HG03378 (cell line): Measurements from ENCODE around the gene INCA1.

Experiments used
- ATAC-seq: cut with Tn5 transposase; IDR thresholded peaks from one replicate; pipeline ENCODE4 v1.9.1; 2021; ENCODE audit warnings: mild to moderate bottlenecking, moderate library complexity; ENCODE audit not compliant: unreplicated experiment

INCA1 gene

DNA sequence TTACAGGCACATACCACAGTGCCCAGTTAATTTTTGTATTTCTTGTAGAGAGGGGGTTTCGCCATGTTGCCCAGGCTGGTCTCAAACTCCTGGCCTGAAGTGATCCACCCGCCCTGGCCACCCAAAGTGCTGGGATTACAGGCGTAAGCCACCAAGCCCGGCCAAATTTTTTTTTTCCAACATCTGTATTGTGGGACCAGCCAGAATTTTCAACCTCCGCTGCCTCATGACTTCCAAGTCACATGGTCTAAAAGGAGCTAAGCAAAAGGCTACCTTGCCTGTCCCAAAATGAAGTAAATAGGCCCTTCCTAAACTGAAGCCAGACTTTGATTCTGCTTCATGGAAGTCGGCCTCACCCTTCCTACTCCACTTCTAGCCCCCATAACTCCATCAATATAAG is 25.5 kb downstream of the INCA1 start:
- no peak for ATAC-seq

GRCh38 chr17:4970273-4970672 is 27.0 kb downstream of the INCA1 start:
- no peak for ATAC-seq

DNA sequence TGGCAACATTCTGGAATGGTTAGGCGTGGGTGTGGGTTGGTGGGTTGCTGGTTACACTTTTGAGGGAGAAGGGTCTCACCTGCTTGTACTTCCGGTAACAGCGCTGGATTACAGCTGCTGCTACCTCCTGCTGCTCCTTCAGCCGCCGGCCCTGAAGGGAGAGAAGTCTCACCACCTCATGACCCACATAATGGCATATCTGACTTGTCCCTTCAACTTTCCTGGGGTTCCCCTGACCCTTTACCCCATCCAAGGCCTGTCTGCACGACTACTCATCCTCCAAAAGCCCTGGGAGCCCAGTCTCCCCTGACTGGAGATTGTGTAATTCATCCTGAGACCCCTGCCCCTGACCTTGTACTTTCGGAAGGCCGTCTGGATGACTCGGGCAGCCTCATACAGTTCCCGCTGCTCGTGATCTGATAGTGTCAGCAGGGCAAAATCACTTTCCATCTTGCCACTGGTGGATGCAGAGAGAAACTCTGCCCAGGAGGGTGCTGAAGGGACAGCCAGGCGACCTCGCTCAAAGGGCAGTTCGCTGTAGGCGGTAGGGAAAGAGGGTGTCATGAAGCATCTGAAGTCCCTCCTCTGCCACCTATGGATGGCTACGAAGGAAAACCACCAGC is 27.7 kb downstream of the INCA1 start:
- no peak for ATAC-seq

DNA sequence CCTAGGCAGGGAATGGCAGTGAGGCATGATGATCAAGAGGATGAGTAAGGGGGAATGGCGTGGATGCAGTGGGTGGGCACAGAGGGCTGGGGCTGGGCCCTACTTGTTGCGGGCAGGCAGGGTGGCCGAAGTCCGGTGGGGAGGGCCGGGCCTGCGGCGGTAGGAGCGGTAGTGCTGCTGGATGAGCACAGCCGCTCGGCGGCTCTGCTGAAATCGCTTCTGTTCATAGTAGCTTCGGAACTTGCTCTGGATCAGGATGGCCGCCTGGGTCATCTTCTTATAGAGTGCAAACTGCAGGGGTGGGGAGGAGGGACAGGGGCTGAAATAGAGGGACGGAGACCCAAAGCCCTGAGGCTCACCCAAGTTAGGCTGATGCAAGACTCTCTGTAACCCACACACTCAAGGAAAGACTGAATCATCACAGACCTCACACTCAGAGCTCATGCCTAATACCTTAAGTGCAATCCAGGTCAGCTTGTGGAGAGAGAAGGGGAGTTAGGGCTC is 28.2 kb downstream of the INCA1 start:
- no peak for ATAC-seq

- ATAC-seq: no peak
These were observed 28.8 kb downstream of the INCA1 start for GRCh38 chr17:4968486-4969046.

DNA sequence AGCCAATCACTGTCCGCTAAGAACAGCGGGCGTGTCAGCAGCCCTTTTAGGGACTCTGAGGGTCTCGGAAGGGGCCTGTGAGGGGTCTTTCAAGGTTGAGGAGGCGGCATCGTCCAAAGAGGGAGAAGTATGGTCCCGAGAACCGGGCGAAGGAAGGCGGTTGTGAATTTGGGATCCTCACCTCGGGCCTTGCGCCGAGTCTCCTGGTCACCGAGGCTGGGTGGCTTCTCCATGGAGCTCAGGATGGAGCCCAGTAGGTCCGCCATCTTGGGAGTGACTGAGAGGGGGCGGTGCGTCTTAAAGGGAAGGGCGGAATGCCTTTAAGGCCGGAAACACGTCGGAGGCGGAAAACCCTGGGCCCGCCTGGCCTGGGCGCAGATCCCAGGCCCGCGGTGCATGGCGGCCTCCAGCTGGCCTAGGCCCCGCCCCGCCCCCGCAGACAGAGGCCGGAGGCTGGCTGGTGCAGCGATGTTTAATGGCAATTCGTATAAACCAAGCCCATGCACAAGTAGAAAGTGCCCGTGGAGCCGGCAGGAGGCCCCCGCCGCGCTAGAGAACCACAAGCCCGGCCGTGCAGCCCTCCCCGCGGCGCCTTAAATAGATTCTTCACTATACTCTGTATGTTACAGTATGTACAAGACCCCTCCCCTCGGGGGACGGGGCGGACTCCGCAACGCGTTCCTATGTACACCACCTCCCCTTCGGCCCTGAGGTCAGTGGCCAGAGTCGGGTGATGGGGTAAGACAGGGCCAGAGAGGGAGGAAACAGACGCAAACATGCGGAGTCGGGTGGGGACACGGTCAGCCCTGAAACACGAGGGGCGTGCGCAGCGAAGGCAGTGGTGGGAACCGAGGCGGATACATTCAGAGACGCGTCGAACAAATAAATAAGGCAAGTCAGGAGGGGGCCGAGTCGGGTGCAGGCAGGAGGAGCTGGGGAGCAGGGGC is 29.5 kb downstream of the INCA1 start, which contains the start of gene SPAG7:
Gene SPAG7 (minus strand): TSS at position 279 of the 947 bp plus-strand sequence. CDS start 13 bp downstream, at position 266.
- ATAC-seq: peak; percentile 54

DNA sequence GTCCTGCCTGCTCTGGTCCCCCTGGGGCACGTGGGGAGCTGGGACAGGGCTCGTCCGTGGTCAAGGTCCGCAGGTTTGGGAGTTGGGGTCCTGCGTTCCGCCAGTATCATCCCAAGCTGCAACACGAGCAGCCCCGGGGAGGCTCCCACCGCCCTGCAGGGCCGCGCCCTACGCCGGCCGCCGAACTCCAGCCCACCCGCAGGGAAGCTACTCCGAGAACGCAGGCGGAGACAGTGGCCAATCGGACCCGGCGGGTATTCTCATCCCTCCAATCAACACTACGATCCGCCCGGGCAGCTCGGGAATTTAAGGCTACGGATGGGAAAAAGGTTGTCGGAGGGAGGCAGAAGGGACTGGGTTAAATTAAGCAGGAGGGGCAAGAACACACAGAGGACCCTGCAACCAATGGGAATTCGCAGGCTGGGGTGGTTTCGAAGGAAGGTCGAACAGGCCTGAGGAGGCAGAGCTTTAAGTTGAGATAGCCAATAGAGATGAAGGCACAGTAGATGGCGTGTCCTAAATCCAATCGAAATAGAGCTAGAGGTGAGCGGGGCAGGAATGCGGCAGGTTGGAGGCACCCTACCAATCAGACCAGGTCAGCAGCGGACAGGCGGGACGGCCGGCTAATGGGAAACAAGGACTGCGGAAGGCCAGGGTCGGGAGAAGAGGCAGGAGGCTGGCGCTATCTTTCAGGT is 30.3 kb downstream of the INCA1 start:
- ATAC-seq: peak; percentile 78

DNA sequence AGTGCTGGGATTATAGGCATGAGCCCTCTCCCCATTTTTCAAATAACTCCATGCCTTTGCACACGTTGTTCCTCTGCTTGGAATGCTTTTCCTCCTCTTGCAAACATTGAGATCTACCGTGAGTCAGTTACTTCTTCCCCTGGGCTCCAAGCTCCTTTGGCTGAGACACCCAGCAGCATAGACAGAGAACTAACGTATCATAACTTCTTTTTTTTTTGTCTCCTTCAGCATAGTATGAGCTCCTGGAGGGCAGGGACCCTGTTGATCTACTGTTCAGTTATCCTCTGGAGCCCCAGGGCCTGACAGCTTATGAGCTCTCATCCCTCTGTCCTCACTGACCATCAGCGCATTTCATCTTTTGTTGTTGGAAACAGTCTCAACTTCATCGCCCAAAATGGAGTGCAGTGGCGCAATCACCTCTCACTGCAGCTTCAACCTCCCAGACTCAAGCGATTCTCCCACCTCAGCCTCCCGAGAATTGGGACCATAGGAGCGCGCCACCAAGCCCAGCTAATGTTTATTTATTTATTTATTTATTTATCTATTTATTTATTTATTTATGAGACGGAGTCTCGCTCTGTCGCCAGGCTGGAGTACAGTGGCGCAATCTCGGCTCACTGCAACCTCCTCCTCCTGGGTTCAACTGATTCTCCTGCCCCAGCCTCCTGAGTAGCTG is 31.9 kb downstream of the INCA1 start:
- no peak for ATAC-seq

GRCh38 chr17:4960279-4960922 is 36.9 kb downstream of the INCA1 start:
- ATAC-seq: no peak

DNA sequence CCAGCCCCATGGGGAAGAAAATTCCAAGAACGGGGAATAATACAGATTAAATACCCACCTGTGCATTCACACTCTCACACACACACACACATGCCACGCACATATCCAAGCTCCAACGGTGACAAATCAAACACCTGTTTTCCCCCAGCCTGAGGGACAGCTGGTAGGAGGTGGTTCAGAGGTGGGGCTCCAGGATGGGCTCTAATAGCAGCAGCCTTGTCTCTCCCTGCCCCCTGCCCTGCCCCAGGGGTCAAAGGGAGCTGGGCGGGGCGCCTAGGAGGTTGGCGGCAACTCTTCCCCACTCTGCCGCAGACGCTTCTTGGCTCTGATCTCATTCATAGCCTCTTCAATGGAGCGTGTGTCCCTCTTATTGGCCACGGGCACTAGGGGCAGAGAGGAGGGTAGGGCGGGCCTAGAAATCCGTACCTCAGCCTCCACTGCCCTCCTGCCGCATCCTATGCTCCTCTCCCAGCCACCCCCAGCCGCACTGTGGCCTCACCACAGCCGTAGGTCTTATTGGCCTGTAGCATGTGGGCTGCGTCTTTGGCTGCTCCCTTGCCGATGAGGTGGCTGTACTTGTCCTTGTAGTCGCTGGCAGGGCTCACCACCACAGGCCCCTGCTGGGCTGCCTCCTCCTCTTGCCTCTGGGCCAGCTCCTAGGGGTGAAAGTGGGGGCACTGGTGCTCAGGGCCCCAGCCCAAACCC is 37.9 kb downstream of the INCA1 start:
- ATAC-seq: no peak

GRCh38 chr17:4958102-4958501 is 39.2 kb downstream of the INCA1 start:
- ATAC-seq: no peak

DNA sequence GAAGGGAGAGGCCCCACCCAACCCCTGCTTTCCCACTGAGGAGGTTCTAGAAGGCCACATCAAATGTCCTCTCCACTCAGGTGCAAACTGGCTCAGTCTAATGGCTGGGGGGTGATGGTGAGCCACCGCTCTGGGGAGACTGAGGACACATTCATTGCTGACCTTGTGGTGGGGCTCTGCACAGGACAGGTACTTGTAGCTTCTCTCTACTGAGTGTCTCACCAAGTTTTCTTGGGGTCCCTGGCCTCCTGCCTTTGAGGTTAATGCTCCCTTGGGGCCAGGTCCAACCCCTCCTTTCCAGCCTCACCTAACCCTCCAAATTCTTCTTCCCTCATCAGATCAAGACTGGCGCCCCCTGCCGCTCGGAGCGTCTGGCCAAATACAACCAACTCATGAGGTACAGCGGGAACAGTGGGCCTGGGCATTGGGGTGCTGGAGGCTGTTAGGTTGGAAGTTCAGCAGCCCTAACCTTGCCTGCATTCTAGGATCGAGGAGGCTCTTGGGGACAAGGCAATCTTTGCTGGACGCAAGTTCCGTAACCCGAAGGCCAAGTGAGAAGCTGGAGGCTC is 40.7 kb downstream of the INCA1 start:
- no peak for ATAC-seq

DNA sequence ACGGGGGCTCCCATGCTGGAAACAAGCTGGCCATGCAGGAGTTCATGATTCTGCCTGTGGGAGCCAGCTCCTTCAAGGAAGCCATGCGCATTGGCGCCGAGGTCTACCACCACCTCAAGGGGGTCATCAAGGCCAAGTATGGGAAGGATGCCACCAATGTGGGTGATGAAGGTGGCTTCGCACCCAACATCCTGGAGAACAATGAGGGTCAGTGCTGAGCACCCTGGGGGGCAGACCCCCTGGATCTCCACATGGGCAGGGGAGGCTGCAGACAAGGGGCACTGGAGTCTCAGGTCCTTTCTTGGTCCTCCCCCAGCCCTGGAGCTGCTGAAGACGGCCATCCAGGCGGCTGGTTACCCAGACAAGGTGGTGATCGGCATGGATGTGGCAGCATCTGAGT is 42.2 kb downstream of the INCA1 start:
- ATAC-seq: no peak

DNA sequence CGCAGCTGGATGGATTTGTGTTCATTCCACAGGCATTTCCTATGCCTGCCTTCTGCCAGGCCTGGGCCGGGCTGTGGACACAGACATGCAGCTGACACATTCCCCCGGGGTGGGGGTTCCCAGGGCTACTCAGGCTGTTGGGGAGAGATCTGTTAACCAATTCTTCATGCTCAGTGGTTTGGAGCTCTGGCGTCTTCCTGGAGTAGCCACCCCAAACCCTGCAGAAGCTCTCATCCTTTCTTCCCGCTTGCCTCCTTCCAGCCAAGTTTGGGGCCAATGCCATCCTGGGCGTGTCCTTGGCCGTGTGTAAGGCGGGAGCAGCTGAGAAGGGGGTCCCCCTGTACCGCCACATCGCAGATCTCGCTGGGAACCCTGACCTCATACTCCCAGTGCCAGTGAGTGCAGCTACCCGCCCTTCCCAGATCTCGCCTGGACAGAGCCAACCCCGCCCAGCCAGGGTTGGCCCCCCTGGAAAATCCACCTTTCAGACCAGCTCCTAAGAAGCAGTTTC is 43.8 kb downstream of the INCA1 start:
- ATAC-seq: no peak

DNA sequence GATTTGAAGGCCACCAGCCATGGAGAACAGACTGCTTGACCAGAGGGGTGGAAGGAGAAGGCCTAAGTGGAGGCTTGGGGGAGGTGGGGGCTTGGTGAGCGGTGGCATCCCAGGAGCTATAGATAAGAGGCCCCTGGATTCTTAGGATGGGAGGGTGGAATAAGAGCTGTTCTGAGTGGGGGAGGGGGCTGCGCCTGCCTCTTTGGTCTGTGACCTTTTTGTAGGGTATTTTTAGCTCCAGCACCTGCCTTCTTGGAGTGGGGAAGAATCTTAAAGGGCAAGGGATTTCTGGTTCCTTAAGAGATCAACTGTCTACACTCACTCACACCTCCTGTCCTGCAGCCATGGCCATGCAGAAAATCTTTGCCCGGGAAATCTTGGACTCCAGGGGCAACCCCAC is 45.8 kb downstream of the INCA1 start:
- no peak for ATAC-seq

DNA sequence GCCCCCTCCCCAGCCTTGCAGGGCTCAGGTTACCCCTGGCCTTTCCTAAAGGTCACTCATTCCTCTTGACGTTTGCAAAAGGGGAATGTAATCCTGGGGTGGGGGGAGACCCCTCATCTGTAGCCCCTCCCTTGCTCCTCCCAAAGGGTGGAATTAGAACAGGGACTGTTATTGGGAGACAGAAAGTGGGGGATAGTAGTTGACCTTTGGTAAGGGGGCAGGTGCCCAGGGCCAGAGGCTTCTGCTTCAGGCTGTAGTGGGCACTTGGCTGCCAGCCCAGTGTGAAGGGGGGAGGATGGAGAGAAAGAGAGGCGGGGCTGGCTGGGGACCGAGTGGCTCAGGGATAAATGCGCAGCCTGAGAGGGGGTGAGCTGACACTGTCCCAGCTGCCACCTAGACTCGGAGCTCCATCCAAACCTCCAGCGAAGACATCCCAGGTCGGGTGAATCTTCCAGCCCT is 46.5 kb downstream of the INCA1 start, which contains the start of gene ENO3:
Gene ENO3 (plus strand): TSS at position 374 of the 459 bp plus-strand sequence. CDS start 711 bp downstream, outside the sequence.
- ATAC-seq: no peak

DNA sequence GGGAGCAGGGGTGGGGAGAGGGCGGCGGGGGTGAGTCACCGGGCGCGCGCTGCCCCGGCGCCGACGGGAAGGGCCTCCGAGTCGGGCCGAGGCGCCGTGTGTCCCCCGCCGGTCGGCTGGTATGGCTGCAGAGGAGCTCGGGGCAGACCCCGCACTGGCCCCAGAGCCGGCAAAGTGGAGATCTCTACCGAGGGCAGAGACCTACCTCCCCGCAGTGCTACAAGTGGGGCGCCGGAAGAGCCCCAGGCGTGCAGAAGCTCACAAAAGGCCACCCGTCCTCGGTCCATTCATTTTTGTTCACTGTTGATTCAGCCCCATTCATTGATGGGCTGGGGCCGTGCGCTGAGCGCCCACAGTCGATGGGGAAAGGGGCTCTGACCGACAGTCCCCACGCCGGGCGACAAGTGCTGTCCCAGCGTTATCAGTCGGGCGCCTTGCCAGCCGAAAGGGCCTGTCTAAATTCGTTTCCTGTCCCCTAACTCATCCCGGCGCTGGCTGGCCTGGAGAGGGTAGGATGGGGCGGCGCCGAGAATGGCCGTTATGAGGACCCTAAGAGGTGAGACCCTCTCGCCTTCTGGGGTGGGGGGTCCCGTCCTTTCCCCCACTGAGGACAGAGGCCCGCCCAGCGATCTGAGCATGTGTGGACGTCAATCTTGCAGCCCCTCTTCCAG is 47.1 kb downstream of the INCA1 start:
- ATAC-seq: no peak
